ENCODE measurements around the gene PPAT.
"Not testable (repeated sequence)": the region's sequence is repeated elsewhere in the genome, so short reads cannot be mapped to it uniquely, and the experiment has no call there.

PPAT gene

GRCh38 chr4:56374956-56375355 lies 60.5 kb downstream of the PPAT start:
- no peak for DNase-seq (ENCODE audit: extremely low read depth, insufficient read length)
- TF ChIP-seq CTCF (IDR thresholded peaks at IDR 0.05; ENCODE audit: insufficient read depth, low read length, poor library complexity, severe bottlenecking) = no peak

GRCh38 chr4:56372774-56373173 lies 62.6 kb downstream of the PPAT start:
- Histone ChIP-seq H3K36me3 (ENCODE audit: control insufficient read depth, insufficient read depth, low read length) (no peaks in the 10 kb centered on the region; the same call in none of the 2 replicates), H3K27me3 (replicated peaks; ENCODE audit: control insufficient read depth, insufficient read depth, low read length) (no peaks in the 10 kb centered on the region), H3K4me3 (replicated peaks; ENCODE audit: low read depth, low read length) (no peak overlapping the region)
- DNase-seq (ENCODE audit: extremely low read depth, insufficient read length) = no peak
- TF ChIP-seq CTCF (IDR thresholded peaks at IDR 0.05; ENCODE audit: insufficient read depth, low read length, poor library complexity, severe bottlenecking) = no peak

More at GRCh38 chr4:56374956-56375355, 60.5 kb downstream of the PPAT start:
- Histone ChIP-seq H3K27me3 (replicated peaks; ENCODE audit: control insufficient read depth, insufficient read depth, low read length) (no peaks in the 10 kb centered on the region), H3K36me3 (ENCODE audit: control insufficient read depth, insufficient read depth, low read length) (no peaks in the 10 kb centered on the region; the same call in none of the 2 replicates), H3K4me3 (replicated peaks; ENCODE audit: low read depth, low read length) (no peak overlapping the region)

- TF ChIP-seq CTCF (IDR thresholded peaks at IDR 0.05; ENCODE audit: insufficient read depth, low read length, poor library complexity, severe bottlenecking) = no peak
- no peak for DNase-seq (ENCODE audit: extremely low read depth, insufficient read length)
- H3K27me3 ChIP-seq (replicated peaks; ENCODE audit: control insufficient read depth, insufficient read depth, low read length) = no peaks in the 10 kb centered on the region
- no peaks in the 10 kb centered on the region; the same call in none of the 2 replicates for H3K36me3 ChIP-seq (ENCODE audit: control insufficient read depth, insufficient read depth, low read length)
- H3K4me3 ChIP-seq (replicated peaks; ENCODE audit: low read depth, low read length) = no peak overlapping the region
Measured at GRCh38 chr4:56371426-56372220, 63.8 kb downstream of the PPAT start.

- TF ChIP-seq CTCF (IDR thresholded peaks at IDR 0.05; ENCODE audit: insufficient read depth, low read length, poor library complexity, severe bottlenecking) = no peak
- H3K4me3 ChIP-seq (replicated peaks; ENCODE audit: low read depth, low read length) = no peak overlapping the region
- no peaks in the 10 kb centered on the region for H3K27me3 ChIP-seq (replicated peaks; ENCODE audit: control insufficient read depth, insufficient read depth, low read length)
- DNase-seq (ENCODE audit: extremely low read depth, insufficient read length) = no peak
- no peaks in the 10 kb centered on the region; the same call in none of the 2 replicates for H3K36me3 ChIP-seq (ENCODE audit: control insufficient read depth, insufficient read depth, low read length)
Measured at GRCh38 chr4:56370377-56370776, 65.0 kb downstream of the PPAT start.

- not testable (repeated sequence) for H3K36me3 ChIP-seq (ENCODE audit: control insufficient read depth, insufficient read depth, low read length); H3K4me3 ChIP-seq (replicated peaks; ENCODE audit: low read depth, low read length); DNase-seq (ENCODE audit: extremely low read depth, insufficient read length); H3K27me3 ChIP-seq (replicated peaks; ENCODE audit: control insufficient read depth, insufficient read depth, low read length)
Measured at GRCh38 chr4:56362981-56363380, 72.4 kb downstream of the PPAT start.

GRCh38 chr4:56360071-56360470 lies 75.3 kb downstream of the PPAT start:
- Histone ChIP-seq H3K4me3 (replicated peaks; ENCODE audit: low read depth, low read length) (no peak overlapping the region), H3K27me3 (replicated peaks; ENCODE audit: control insufficient read depth, insufficient read depth, low read length) (no peaks in the 10 kb centered on the region), H3K36me3 (ENCODE audit: control insufficient read depth, insufficient read depth, low read length) (no peaks in the 10 kb centered on the region)
- TF ChIP-seq CTCF (IDR thresholded peaks at IDR 0.05; ENCODE audit: insufficient read depth, low read length, poor library complexity, severe bottlenecking) = no peak
- no peak for DNase-seq (ENCODE audit: extremely low read depth, insufficient read length)
